Measurements from ENCODE around the gene ALDH2.

The ALDH2 gene

GRCh38 chr12:111792856-111793235, 26.1 kb downstream of the ALDH2 start:
- DNase-seq (ENCODE audit: low read depth), result no peak
- no peak overlapping the region for H3K4me3 ChIP-seq (ENCODE audit: control insufficient read depth, low read depth, low read length)
- no peak for TF ChIP-seq CTCF (conservative IDR thresholded peaks at IDR 0.05; ENCODE audit: control insufficient read depth, insufficient read depth, low read depth, low read length)

GRCh38 chr12:111798182-111798581, 31.4 kb downstream of the ALDH2 start:
- TF ChIP-seq CTCF (conservative IDR thresholded peaks at IDR 0.05; ENCODE audit: control insufficient read depth, insufficient read depth, low read depth, low read length), result no peak
- DNase-seq (ENCODE audit: low read depth), result no peak
- H3K4me3 ChIP-seq (ENCODE audit: control insufficient read depth, low read depth, low read length), result no peak overlapping the region

- no peak for TF ChIP-seq CTCF (conservative IDR thresholded peaks at IDR 0.05; ENCODE audit: control insufficient read depth, insufficient read depth, low read depth, low read length)
- DNase-seq (ENCODE audit: low read depth), result no peak
- no peak overlapping the region for H3K4me3 ChIP-seq (ENCODE audit: control insufficient read depth, low read depth, low read length)
Measured at GRCh38 chr12:111799758-111800157, 33.0 kb downstream of the ALDH2 start.

GRCh38 chr12:111803038-111803626, 36.4 kb downstream of the ALDH2 start:
- H3K4me3 ChIP-seq (ENCODE audit: control insufficient read depth, low read depth, low read length), result no peak overlapping the region
- no peak for DNase-seq (ENCODE audit: low read depth)
- no peak for TF ChIP-seq CTCF (conservative IDR thresholded peaks at IDR 0.05; ENCODE audit: control insufficient read depth, insufficient read depth, low read depth, low read length)

- DNase-seq (ENCODE audit: low read depth), result no peak
- TF ChIP-seq CTCF (conservative IDR thresholded peaks at IDR 0.05; ENCODE audit: control insufficient read depth, insufficient read depth, low read depth, low read length), result no peak
- no peak overlapping the region for H3K4me3 ChIP-seq (ENCODE audit: control insufficient read depth, low read depth, low read length)
Measured at GRCh38 chr12:111803851-111804250, 37.1 kb downstream of the ALDH2 start.

- DNase-seq (ENCODE audit: low read depth), result no peak
- no peak overlapping the region for H3K4me3 ChIP-seq (ENCODE audit: control insufficient read depth, low read depth, low read length)
- no peak for TF ChIP-seq CTCF (conservative IDR thresholded peaks at IDR 0.05; ENCODE audit: control insufficient read depth, insufficient read depth, low read depth, low read length)
Measured at GRCh38 chr12:111806304-111806703, 39.6 kb downstream of the ALDH2 start.

- DNase-seq (ENCODE audit: low read depth), result no peak
- no peak overlapping the region for H3K4me3 ChIP-seq (ENCODE audit: control insufficient read depth, low read depth, low read length)
- TF ChIP-seq CTCF (conservative IDR thresholded peaks at IDR 0.05; ENCODE audit: control insufficient read depth, insufficient read depth, low read depth, low read length), result no peak
Measured at GRCh38 chr12:111807232-111807631, 40.5 kb downstream of the ALDH2 start.
